Neural cell (in vitro differentiated cells): Measurements from ENCODE around the gene LRBA. TPM values are rescaled to one million over a fixed set of nuclear protein-coding genes. Genes with fewer than 3 reads are reported as not detected.
"Not testable (repeated sequence)": the region's sequence is repeated elsewhere in the genome, so short reads cannot be mapped to it uniquely, and the experiment has no call there.

ENCODE experiments used
- H2AFZ ChIP-seq: fragments of 200-600, 300-800 bp; sonication (generic), shearing (Covaris generic); 2 replicates; pipeline ENCODE4 v1.6.0; 2014; ENCODE audit warnings: low read depth, mild to moderate bottlenecking, antibody characterized with exemption, low read length, moderate library complexity
- H3F3A ChIP-seq: fragments of 200-600 bp; shearing (Covaris generic); 2 replicates; pipeline ENCODE4 v1.6.1; 2016; ENCODE audit warnings: mild to moderate bottlenecking, moderate library complexity, mixed read lengths, antibody characterized with exemption, low read length; ENCODE audit not compliant: insufficient read depth, poor library complexity, severe bottlenecking
- H3K27ac ChIP-seq: fragments of 200-600, 300-800 bp; sonication (generic), shearing (Covaris generic); 2 replicates; pipeline ENCODE4 v1.5.1; 2014; ENCODE audit warnings: mild to moderate bottlenecking, low read length, moderate library complexity
- H3K27me3 ChIP-seq: fragments of 300-800, 200-600 bp; sonication (generic), shearing (Covaris generic); 2 replicates; pipeline ENCODE4 v1.6.0; 2014; ENCODE audit warnings: mild to moderate bottlenecking, low read depth, low read length, moderate library complexity; ENCODE audit not compliant: insufficient read depth
- H3K36me3 ChIP-seq: fragments of 300-800, 200-600 bp; sonication (generic), shearing (Covaris generic); 2 replicates; pipeline ENCODE4 v1.5.1; 2014; ENCODE audit warnings: mild to moderate bottlenecking, antibody characterized with exemption, low read length, moderate library complexity; ENCODE audit not compliant: insufficient read depth
- H3K4me2 ChIP-seq: fragments of 300-800, 200-600 bp; sonication (generic), shearing (Covaris generic); 2 replicates; pipeline ENCODE4 v1.6.0; 2014; ENCODE audit warnings: mild to moderate bottlenecking, low read length
- H3K4me3 ChIP-seq: fragments of 300-800, 200-600 bp; sonication (generic), shearing (Covaris generic); 2 replicates; pipeline ENCODE4 v1.5.1; 2014; ENCODE audit warnings: mild to moderate bottlenecking, low read length, moderate library complexity
- H3K79me2 ChIP-seq: fragments of 200-600 bp; shearing (Covaris generic); replicated peaks from 2 replicates; pipeline ENCODE4 v1.6.0; 2014; ENCODE audit warnings: mild to moderate bottlenecking, low read length, moderate library complexity; ENCODE audit not compliant: insufficient read depth
- H3K9ac ChIP-seq: fragments of 300-800, 200-600 bp; sonication (generic), shearing (Covaris generic); 2 replicates; pipeline ENCODE4 v1.6.1; 2016; ENCODE audit warnings: mild to moderate bottlenecking, low read length, mixed read lengths
- H3K9me2 ChIP-seq: fragments of 200-600 bp; shearing (Covaris generic); 2 replicates; pipeline ENCODE4 v1.6.1; 2016; ENCODE audit warnings: mild to moderate bottlenecking, low read length, mixed read lengths; ENCODE audit not compliant: insufficient read depth
- H3K9me3 ChIP-seq: fragments of 200-600, 300-800 bp; sonication (generic), shearing (Covaris generic); 2 replicates; pipeline ENCODE4 v1.6.1; 2016; ENCODE audit warnings: mild to moderate bottlenecking, mixed run types, low read length, moderate library complexity, mixed read lengths
- H4K20me1 ChIP-seq: fragments of 200-600 bp; shearing (Covaris generic); 2 replicates; pipeline ENCODE4 v1.6.1; 2016; ENCODE audit warnings: mild to moderate bottlenecking, mixed run types; ENCODE audit not compliant: insufficient read depth
- CTCF ChIP-seq: fragments of 450-650 bp; IDR thresholded peaks from 2 replicates; pipeline ENCODE4 v1.5.1; 2014; ENCODE audit warnings: antibody characterized with exemption, mild to moderate bottlenecking, moderate library complexity; ENCODE audit not compliant: poor library complexity, severe bottlenecking
- EP300 ChIP-seq: fragments of 450-650 bp; conservative IDR thresholded peaks from 2 replicates; pipeline ENCODE4 v1.6.1; 2014; ENCODE audit warnings: antibody characterized with exemption, mild to moderate bottlenecking, moderate library complexity; ENCODE audit not compliant: poor library complexity, severe bottlenecking
- EZH2 ChIP-seq: fragments of 200-600, 300-800 bp; shearing (Covaris generic), sonication (generic); IDR thresholded peaks from 2 replicates; pipeline ENCODE4 v1.6.1; 2014; ENCODE audit warnings: antibody characterized with exemption, low read length, borderline replicate concordance, mild to moderate bottlenecking; ENCODE audit not compliant: insufficient read depth, poor library complexity, severe bottlenecking
- MXI1 ChIP-seq: fragments of 450-650 bp; conservative IDR thresholded peaks from 2 replicates; pipeline ENCODE4 v1.6.1; 2014; ENCODE audit warnings: antibody characterized with exemption, mild to moderate bottlenecking; ENCODE audit not compliant: poor library complexity, severe bottlenecking
- POLR2AphosphoS5 ChIP-seq: IDR thresholded peaks from 2 replicates; pipeline ENCODE4 v1.6.1; 2012
- RAD21 ChIP-seq: fragments of 450-650 bp; conservative IDR thresholded peaks from 2 replicates; pipeline ENCODE4 v1.6.1; 2014; ENCODE audit warnings: antibody characterized with exemption, mild to moderate bottlenecking, moderate library complexity
- REST ChIP-seq: IDR thresholded peaks from 2 replicates; pipeline ENCODE4 v1.6.1; 2012; ENCODE audit warnings: borderline replicate concordance
- SMC3 ChIP-seq: fragments of 450-650 bp; conservative IDR thresholded peaks from 2 replicates; pipeline ENCODE4 v1.6.1; 2014; ENCODE audit warnings: antibody characterized with exemption, mild to moderate bottlenecking, moderate library complexity; ENCODE audit not compliant: poor library complexity
- TAF1 ChIP-seq: IDR thresholded peaks from 2 replicates; pipeline ENCODE4 v1.6.1; 2012; ENCODE audit warnings: low read depth
- polyA plus RNA-seq: library from polyadenylated mRNA; depleted of rRNA; stranded (reverse); fragments of >200 nt; gene quantifications from 2 replicates; pipeline ENCODE4 v1.2.3, GENCODE V29; 2014

The LRBA gene
- polyA plus RNA-seq, 1 donor from 2014 or later = 7.1 TPM

DNA sequence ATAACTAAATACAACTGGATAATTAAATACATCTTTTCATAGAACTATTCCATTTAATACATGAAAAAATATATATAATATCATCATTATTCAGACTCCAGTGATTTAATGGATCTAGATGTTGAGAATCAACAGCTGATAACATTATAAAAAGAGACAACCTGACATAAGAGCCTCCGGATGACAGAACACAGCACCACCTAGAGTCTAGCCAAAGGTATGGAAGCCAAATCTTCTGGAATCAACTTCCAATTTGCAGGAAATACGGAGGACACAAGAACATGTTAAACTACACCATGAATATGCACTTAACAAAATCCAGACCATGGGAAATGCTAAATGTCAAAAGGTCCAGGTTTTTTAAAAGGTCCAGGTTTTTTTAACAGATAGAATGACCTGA lies 55.0 kb downstream of the LRBA start:
- no peaks in the 10 kb centered on the region for H3K79me2 ChIP-seq
- no peak overlapping the region for H3K27ac ChIP-seq
- H3F3A ChIP-seq = no peaks in the 10 kb centered on the region
- H4K20me1 ChIP-seq = no peaks in the 10 kb centered on the region
- no peak overlapping the region for H3K9ac ChIP-seq
- peaks cover 3% of the 10 kb centered on the region for H3K9me3 ChIP-seq
- no peaks in the 10 kb centered on the region for H3K36me3 ChIP-seq
- no peaks in the 10 kb centered on the region for H3K9me2 ChIP-seq
- no peaks in the 10 kb centered on the region for H3K27me3 ChIP-seq
- TF ChIP-seq MXI1 (no peak), REST (no peak), RAD21 (no peak), EP300 (no peak), SMC3 (no peak), CTCF (no peak), TAF1 (no peak), EZH2 (no peak), POLR2AphosphoS5 (no peak)
- no peak overlapping the region for H2AFZ ChIP-seq
- no peak overlapping the region for H3K4me2 ChIP-seq
- no peak overlapping the region for H3K4me3 ChIP-seq

DNA sequence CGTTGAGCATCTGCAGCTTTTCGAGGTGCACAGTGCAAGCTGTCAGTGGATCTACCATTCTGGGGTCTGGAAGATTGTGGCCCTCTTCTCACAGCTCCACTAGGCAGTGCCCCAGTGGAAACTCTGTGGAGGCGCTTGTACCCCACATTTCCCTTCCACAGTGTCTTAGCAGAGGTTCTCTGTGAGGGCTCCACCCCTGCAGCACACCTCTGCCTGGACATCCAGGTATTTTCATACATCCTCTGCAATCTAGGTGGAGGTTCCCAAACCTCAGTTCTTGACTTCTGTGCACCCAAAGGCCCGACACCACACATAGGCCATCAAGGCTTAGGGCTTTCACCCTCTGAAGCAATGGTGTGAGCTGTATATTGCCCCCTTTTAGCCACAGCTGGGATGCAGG lies 57.1 kb downstream of the LRBA start:
- not testable (repeated sequence) for H3K36me3 ChIP-seq, H3K9me2 ChIP-seq, H2AFZ ChIP-seq, H4K20me1 ChIP-seq, H3K27me3 ChIP-seq, H3K27ac ChIP-seq, H3K4me3 ChIP-seq, H3K79me2 ChIP-seq, H3K9me3 ChIP-seq, H3F3A ChIP-seq, H3K4me2 ChIP-seq, H3K9ac ChIP-seq

DNA sequence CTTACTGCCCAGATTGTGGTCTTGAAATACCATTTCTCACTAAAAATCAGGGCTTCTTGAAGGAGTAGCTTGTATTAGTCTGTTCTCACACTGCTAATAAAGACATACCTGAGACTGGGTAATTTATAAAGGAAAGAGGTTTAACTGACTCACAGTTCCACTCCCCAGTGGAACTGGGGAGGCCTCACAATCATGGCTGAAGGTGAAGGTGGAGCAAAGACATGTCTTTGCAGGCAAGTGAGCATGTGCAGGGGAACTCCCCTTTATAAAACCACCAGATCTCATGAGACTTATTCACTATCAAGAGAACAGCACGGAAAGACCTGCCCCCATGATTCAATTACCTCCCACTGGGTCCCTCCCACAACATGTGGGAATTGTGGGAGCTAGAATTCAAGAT lies 58.0 kb downstream of the LRBA start:
- H3K9ac ChIP-seq, H3K4me3 ChIP-seq, H3K9me3 ChIP-seq, H3K27me3 ChIP-seq, H3K79me2 ChIP-seq, H3K4me2 ChIP-seq, H4K20me1 ChIP-seq, H3F3A ChIP-seq, H2AFZ ChIP-seq, H3K27ac ChIP-seq, H3K36me3 ChIP-seq, H3K9me2 ChIP-seq: not testable (repeated sequence)

DNA sequence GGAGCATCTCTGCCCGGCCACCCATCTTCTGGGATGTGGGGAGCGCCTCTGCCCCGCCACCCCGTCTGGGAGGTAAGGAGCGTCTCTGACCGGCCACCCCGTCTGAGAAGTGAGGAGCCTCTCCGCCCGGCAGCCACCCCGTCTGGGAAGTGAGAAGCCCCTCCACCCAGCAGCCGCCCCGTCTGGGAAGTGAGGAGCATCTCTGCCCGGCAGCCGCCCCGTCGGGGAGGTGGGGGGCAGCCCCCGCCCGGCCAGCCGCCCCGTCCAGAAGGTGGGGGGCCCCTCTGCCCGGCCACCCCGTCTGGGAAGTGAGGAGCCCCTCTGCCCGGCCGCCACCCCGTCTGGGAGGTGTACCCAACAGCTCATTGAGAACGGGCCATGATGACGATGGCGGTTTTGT lies 61.2 kb downstream of the LRBA start:
- H3F3A ChIP-seq, H3K9me3 ChIP-seq, H3K79me2 ChIP-seq, H3K4me2 ChIP-seq, H2AFZ ChIP-seq, H3K27ac ChIP-seq, H3K9me2 ChIP-seq, H3K4me3 ChIP-seq, H3K27me3 ChIP-seq, H3K36me3 ChIP-seq, H4K20me1 ChIP-seq, H3K9ac ChIP-seq: not testable (repeated sequence)
